Activated CD8-positive, alpha-beta memory T cell treated with anti-CD3 and anti-CD28 coated beads, Interleukin-2, amount 10 ng/mL, durations not matched to agents 7 days and 5 days (primary cell): ENCODE results near the gene FRMD4A. TPM values are rescaled to one million over a fixed set of nuclear protein-coding genes. Genes with fewer than 3 reads are reported as not detected.

Experiments used
- ATAC-seq: fragments of 150-1000 bp; cut with Tn5 transposase; one replicate; pipeline ENCODE4 v1.10.0; 2021; ENCODE audit warnings: moderate library complexity
- CTCF ChIA-PET: fragments of 350-600 bp; sonication (Branson Sonifier 250); formaldehyde crosslinking; loops from one replicate; lab custom pipeline; 2021; ENCODE audit warnings: antibody characterized with exemption; lab: Charles Lee
- DNase-seq: peaks from one replicate; pipeline ENCODE4 v3.0.0-alpha.2; 2020
- H3K27ac Mint-ChIP-seq: one replicate; pipeline ENCODE4 v1.8.0; 2021; ENCODE audit warnings: mild to moderate bottlenecking, mixed read lengths
- H3K27me3 Mint-ChIP-seq: one replicate; pipeline ENCODE4 v1.8.0; 2021; ENCODE audit warnings: mixed read lengths
- H3K36me3 Mint-ChIP-seq: one replicate; pipeline ENCODE4 v1.8.0; 2021; ENCODE audit warnings: mild to moderate bottlenecking, mixed read lengths
- H3K4me1 Mint-ChIP-seq: one replicate; pipeline ENCODE4 v1.8.0; 2021; ENCODE audit warnings: mixed read lengths
- H3K4me3 Mint-ChIP-seq: one replicate; pipeline ENCODE4 v1.8.0; 2021; ENCODE audit warnings: mild to moderate bottlenecking, moderate library complexity, mixed read lengths
- H3K9me3 Mint-ChIP-seq: one replicate; pipeline ENCODE4 v1.8.0; 2022; ENCODE audit warnings: low read depth, mixed read lengths
- total RNA-seq, 2 experiments: library from RNA; stranded (reverse); gene quantifications; one replicate each; pipeline ENCODE4 v1.2.3, GENCODE V29; 2021

FRMD4A gene
- total RNA-seq, 2 experiments from 2014 or later = 0.09 to 1.2 TPM

DNA sequence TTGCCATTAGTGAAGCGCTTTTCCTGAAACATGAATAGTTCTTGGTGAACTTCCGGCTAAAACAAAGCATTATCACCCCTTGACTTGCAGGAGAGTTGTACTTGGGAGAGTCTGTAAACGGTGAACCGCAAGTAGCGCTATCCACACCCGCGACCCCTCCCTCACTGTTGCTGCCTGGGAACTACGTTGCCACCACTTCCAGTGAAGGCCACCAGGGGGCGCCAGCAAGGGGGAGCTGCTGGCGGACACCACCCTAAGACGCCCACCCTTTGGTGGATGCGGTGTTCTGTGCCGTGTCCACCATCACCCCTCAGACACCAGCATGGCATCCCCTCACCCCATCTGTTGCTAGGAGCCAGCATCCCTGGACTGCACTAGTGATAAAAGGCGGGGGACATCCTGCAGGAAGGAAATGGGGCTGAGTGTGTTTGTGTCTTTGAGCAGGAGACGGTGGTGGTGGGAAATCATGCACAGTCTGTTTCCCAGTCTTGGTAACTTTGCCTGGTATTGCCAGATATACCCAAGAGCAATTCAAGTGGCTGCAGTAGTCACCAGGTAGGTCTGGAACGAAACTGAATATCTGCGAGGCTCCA lies 298.2 kb downstream of the FRMD4A start:
- Mint-ChIP-seq H3K36me3 (no peaks in the 10 kb centered on the region), H3K4me3 (no peak overlapping the region), H3K27ac (no peak overlapping the region), H3K9me3 (no peaks in the 10 kb centered on the region), H3K4me1 (peaks cover 3% of the 10 kb centered on the region), H3K27me3 (peaks cover 10% of the 10 kb centered on the region)
- no peak for ATAC-seq
- peak; percentile 48 for DNase-seq
- CTCF ChIA-PET = no interaction called here

GRCh38 chr10:14026325-14026724 lies 304.4 kb downstream of the FRMD4A start:
- Mint-ChIP-seq H3K4me3 (no peak overlapping the region), H3K9me3 (no peaks in the 10 kb centered on the region), H3K36me3 (no peaks in the 10 kb centered on the region), H3K27me3 (peaks cover 30% of the 10 kb centered on the region), H3K4me1 (no peaks in the 10 kb centered on the region), H3K27ac (no peak overlapping the region)
- CTCF ChIA-PET = no interaction called here
- ATAC-seq (no peak), DNase-seq (no peak)

- DNase-seq (no peak), ATAC-seq (no peak)
- Mint-ChIP-seq H3K4me1 (no peaks in the 10 kb centered on the region), H3K27me3 (peaks cover 30% of the 10 kb centered on the region), H3K4me3 (no peak overlapping the region), H3K36me3 (no peaks in the 10 kb centered on the region), H3K27ac (no peak overlapping the region), H3K9me3 (no peaks in the 10 kb centered on the region)
- CTCF ChIA-PET = no interaction called here
These were observed 305.2 kb downstream of the FRMD4A start for GRCh38 chr10:14025283-14026189.

GRCh38 chr10:14024329-14025202 lies 306.2 kb downstream of the FRMD4A start:
- Mint-ChIP-seq H3K4me1 (peaks cover 3% of the 10 kb centered on the region), H3K4me3 (no peak overlapping the region), H3K27ac (no peak overlapping the region), H3K27me3 (peaks cover 30% of the 10 kb centered on the region), H3K36me3 (no peaks in the 10 kb centered on the region), H3K9me3 (no peaks in the 10 kb centered on the region)
- no peak for DNase-seq
- no peak for ATAC-seq
- CTCF ChIA-PET = no interaction called here

- DNase-seq (no peak), ATAC-seq (no peak)
- Mint-ChIP-seq H3K9me3 (peaks cover 2% of the 10 kb centered on the region), H3K36me3 (peaks cover 3% of the 10 kb centered on the region), H3K4me1 (peaks cover 3% of the 10 kb centered on the region), H3K4me3 (no peak overlapping the region), H3K27me3 (peaks cover 24% of the 10 kb centered on the region), H3K27ac (no peak overlapping the region)
- CTCF ChIA-PET = no interaction called here
These were observed 306.9 kb downstream of the FRMD4A start for GRCh38 chr10:14023673-14024328.

GRCh38 chr10:14022954-14023672 lies 307.6 kb downstream of the FRMD4A start:
- Mint-ChIP-seq H3K27me3 (peaks cover 24% of the 10 kb centered on the region), H3K9me3 (peaks cover 5% of the 10 kb centered on the region), H3K36me3 (peaks cover 3% of the 10 kb centered on the region), H3K4me1 (peaks cover 3% of the 10 kb centered on the region), H3K4me3 (no peak overlapping the region), H3K27ac (no peak overlapping the region)
- DNase-seq = no peak
- CTCF ChIA-PET = no interaction called here
- ATAC-seq = no peak

GRCh38 chr10:14022052-14022451 lies 308.7 kb downstream of the FRMD4A start:
- H3K9me3 Mint-ChIP-seq = peaks cover 5% of the 10 kb centered on the region
- CTCF ChIA-PET = no interaction called here
- no peak for ATAC-seq

GRCh38 chr10:14020037-14020664 lies 310.6 kb downstream of the FRMD4A start:
- H3K27me3 Mint-ChIP-seq = peaks cover 24% of the 10 kb centered on the region
- DNase-seq = no peak
- no peak overlapping the region for H3K4me3 Mint-ChIP-seq
- H3K27ac Mint-ChIP-seq = no peak overlapping the region
- ATAC-seq = no peak
- H3K4me1 Mint-ChIP-seq = peaks cover 3% of the 10 kb centered on the region
- H3K36me3 Mint-ChIP-seq = peaks cover 3% of the 10 kb centered on the region
- H3K9me3 Mint-ChIP-seq = peaks cover 5% of the 10 kb centered on the region
- CTCF ChIA-PET = no interaction called here

More at GRCh38 chr10:14022052-14022451, 308.7 kb downstream of the FRMD4A start:
- Mint-ChIP-seq H3K36me3 (peaks cover 3% of the 10 kb centered on the region), H3K4me1 (peaks cover 3% of the 10 kb centered on the region), H3K4me3 (no peak overlapping the region), H3K27me3 (peaks cover 24% of the 10 kb centered on the region), H3K27ac (no peak overlapping the region)
- no peak for DNase-seq

DNA sequence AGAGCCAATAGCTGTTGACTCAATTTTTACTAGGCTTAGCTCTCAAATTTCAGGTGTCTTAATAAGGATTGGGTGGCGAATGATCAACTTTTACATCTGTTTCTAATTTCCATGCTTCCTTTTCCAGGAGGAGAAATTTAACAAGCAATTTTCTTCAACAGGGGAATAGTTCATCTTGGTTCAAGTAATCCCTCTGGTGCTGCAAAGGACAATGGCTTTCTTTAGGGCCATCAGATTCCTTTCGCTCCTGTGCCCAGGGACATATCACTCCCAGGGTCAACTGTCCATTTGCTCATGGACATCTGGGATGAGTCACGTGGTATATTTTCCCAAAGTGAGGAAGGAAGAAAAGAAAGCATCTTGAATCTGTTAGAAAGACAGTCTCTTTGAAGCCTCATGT lies 313.3 kb downstream of the FRMD4A start:
- Mint-ChIP-seq H3K27ac (no peak overlapping the region), H3K36me3 (peaks cover 3% of the 10 kb centered on the region), H3K4me3 (no peak overlapping the region), H3K9me3 (peaks cover 5% of the 10 kb centered on the region), H3K4me1 (peaks cover 3% of the 10 kb centered on the region), H3K27me3 (peaks cover 6% of the 10 kb centered on the region)
- DNase-seq = no peak
- ATAC-seq = no peak
- CTCF ChIA-PET = no interaction called here

GRCh38 chr10:14016931-14017333 lies 313.8 kb downstream of the FRMD4A start:
- ATAC-seq = no peak
- CTCF ChIA-PET = no interaction called here
- Mint-ChIP-seq H3K27ac (no peak overlapping the region), H3K4me3 (no peak overlapping the region), H3K9me3 (peaks cover 5% of the 10 kb centered on the region), H3K4me1 (peaks cover 3% of the 10 kb centered on the region), H3K36me3 (peaks cover 3% of the 10 kb centered on the region), H3K27me3 (peaks cover under 1% of the 10 kb centered on the region)
- no peak for DNase-seq

DNA sequence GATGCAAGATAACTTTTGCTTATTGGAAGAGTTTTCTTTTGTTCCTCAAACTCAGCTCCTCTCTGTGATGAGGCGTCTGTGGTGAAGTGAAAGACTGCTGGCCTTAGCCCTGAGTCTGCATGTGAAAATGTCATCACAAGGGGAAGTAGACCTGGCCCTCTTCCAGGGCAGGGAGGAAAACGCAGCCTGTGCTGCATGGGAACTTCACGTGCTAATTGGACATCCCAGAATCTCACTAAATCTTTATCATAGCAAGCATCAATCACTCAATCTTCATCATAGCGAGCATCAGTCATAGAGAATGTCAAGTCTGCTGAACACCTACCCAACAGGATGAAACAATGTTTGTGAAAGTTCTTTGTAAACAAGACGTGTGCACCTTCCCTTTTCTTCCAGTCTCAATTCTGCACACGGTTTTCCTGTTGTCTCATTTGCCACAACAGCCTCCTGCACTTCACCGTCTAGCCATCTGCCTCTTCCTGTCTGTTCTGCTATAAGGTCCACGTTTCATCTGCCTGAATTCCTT lies 314.6 kb downstream of the FRMD4A start:
- H3K36me3 Mint-ChIP-seq = peaks cover 3% of the 10 kb centered on the region
- H3K4me3 Mint-ChIP-seq = no peak overlapping the region
- H3K27me3 Mint-ChIP-seq = peaks cover 5% of the 10 kb centered on the region
- no peak overlapping the region for H3K27ac Mint-ChIP-seq
- CTCF ChIA-PET = no interaction called here
- ATAC-seq (no peak), DNase-seq (no peak)
- peaks cover 5% of the 10 kb centered on the region for H3K9me3 Mint-ChIP-seq
- H3K4me1 Mint-ChIP-seq = peaks cover 3% of the 10 kb centered on the region

GRCh38 chr10:14014423-14014822 lies 316.3 kb downstream of the FRMD4A start:
- H3K27me3 Mint-ChIP-seq = peaks cover 11% of the 10 kb centered on the region
- H3K27ac Mint-ChIP-seq = no peak overlapping the region
- no peak for DNase-seq
- peaks cover 3% of the 10 kb centered on the region for H3K36me3 Mint-ChIP-seq
- no peak overlapping the region for H3K4me3 Mint-ChIP-seq
- H3K9me3 Mint-ChIP-seq = peaks cover 5% of the 10 kb centered on the region
- no peak for ATAC-seq
- CTCF ChIA-PET = no interaction called here
- peaks cover 10% of the 10 kb centered on the region for H3K4me1 Mint-ChIP-seq
